Superior temporal gyrus (tissue), 1 donor: ENCODE measurements around the gene RHOA.
"Not testable (repeated sequence)": the region's sequence is repeated elsewhere in the genome, so short reads cannot be mapped to it uniquely, and the experiment has no call there.

Experiments
- DNase-seq: peaks from one replicate; pipeline ENCODE4 v3.0.0-alpha.2; 2016; ENCODE audit errors: extremely low spot score

RHOA gene

DNA sequence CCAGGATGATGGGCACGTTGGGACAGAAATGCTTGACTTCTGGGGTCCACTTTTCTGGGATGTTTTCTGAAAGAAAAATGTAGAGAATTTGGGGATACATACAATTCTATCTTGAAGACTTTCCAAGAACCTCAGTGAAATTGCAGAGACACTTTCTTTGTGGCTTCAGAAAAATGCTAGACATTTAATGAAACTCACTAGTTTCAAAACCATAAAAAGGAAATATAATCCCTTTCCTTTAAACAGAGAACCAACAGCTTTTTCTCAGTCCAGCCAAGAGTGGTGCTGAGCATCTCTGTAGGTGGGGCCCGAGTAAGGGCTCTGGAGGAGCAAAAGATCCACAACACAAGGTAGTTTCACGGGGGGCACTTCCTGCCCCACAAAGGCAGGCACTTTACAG is 49.2 kb downstream of the RHOA start:
- DNase-seq = no peak

DNA sequence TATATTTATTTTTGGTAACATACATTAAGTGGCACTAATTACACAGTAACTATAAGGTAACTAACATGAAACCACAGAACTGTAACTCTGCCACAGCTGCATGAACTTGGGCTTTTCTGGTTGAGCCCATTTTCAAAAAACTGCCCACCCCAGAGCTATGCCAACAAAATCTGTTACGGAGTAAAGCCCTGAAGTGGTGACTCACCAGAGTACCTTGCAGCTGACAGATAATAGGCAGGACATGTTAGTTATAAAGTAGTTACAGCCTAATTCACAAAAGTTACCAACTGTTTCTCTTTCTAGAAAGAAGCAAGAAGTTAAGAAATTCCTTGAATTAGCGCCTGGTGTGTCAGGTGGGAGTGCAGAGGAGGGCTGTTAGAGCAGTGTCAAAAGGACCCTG is 52.2 kb downstream of the RHOA start:
- DNase-seq = no peak

DNA sequence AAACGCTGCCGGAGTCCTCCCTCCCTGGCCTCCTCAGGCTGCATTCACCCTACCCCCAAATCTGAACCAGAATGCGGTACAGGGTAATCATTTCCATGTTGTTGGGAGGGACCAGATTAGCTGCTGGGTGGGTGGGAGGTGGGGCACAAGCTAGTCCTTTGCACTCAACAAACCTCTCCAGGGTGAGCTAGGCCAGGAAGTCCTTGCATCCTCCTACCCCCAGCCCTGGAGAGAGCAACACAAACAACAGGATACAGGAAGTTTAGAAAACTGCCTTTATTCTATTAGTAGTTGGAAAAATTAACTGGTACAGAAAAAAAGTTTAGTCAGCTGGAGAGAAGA is 52.9 kb downstream of the RHOA start:
- DNase-seq = no peak

DNA sequence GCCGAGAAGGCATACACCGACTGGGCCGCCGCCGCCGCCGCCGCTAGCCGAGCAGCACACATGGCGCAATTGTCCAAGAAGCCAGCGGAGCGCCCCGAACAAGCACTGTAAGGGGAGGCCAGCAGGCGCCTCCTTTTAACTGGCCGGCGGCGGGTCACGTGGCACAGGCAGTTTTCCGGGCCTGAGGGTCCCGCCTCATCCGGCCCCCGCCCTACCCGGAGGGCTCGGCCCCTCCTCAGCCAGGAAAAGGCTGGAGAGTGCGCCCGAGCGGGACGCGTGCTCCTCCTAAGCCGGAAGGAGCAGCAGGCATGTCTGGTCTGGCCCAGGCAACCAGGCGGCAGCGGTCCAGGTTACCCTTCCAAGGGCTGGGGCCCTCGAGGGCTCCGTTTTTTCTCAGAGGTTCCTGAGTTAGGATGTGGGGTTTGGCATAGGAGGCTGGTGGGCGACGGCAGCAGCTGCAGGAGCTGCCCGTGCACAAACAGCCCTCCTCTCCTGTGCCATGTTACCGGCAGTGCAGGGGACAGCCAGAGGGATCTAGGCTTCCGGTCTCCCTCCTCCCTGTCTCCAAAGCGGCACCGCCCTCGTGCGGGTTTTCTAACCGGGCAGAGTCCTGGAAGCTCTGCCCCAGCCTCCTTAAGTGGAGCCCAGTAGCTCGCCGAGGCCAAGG is 53.4 kb downstream of the RHOA start, which contains the start of gene GPX1:
Gene GPX1 (minus strand): TSS at position 137 of the 667 bp plus-strand sequence. CDS start 75 bp downstream, at position 62.
- DNase-seq = peak; percentile 91

DNA sequence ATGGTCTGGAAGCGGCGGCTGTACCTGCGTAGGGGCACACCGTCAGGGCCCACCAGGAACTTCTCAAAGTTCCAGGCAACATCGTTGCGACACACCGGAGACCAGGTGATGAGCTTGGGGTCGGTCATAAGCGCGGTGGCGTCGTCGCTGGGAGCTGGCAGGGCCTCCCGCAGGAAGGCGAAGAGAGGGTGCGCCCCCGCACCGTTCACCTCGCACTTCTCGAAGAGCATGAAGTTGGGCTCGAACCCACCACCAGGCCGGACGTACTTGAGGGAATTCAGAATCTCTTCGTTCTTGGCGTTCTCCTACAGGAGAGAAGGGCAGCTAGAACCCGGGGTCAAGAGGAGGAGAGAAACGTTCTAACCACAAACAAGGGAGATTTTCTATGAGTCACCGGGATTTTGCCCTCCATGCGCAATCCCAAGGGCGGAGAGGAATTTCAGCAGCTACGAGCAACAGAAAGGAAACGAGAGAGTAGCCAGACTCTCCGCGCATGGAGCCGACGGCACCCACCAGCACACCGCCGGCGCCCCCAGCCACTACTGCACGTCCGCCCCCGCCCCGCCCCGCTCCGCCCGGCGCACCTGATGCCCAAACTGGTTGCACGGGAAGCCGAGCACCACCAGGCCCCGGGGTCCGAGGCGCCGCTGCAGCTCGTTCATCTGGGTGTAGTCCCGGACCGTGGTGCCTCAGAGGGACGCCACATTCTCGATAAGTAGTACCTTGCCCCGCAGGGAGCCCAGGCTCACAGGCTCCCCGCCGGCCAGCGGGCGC is 54.1 kb downstream of the RHOA start:
- not testable (repeated sequence) for DNase-seq

DNA sequence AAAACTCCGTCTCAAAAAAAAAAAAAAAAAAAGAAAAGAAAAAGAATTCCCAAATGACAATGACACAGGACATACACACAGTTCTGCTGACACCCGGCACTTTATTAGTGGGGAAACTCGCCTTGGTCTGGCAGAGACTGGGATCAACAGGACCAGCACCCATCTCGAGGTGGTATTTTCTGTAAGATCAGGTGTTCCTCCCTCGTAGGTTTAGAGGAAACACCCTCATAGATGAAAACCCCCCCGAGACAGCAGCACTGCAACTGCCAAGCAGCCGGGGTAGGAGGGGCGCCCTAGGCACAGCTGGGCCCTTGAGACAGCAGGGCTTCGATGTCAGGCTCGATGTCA is 54.7 kb downstream of the RHOA start:
- DNase-seq = not testable (repeated sequence)

DNA sequence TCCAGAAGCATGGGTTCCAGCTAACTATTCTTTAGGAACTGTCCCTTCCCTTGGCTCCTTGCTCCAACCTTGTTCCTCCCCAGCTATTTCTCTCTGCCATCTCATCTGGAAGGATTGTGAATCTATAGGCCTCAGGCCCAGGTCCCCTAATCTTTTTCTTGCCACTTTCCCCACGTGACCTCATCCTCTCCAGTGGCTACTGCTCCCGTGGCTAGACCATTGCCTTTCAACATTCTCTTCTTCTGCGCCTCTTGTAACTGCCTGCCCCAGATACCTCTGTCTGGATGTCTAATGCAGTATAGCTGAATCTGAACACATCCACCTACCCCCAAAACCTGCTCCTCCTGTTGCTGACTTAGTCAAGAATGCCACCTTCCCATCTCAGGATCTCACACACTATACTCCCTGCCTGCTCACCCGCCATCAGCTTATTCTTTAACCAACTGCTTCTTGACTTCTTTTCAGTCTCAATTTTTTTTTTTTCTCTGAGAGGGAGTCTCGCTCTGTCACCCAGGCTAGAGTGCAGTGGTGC is 58.8 kb downstream of the RHOA start:
- DNase-seq = no peak

DNA sequence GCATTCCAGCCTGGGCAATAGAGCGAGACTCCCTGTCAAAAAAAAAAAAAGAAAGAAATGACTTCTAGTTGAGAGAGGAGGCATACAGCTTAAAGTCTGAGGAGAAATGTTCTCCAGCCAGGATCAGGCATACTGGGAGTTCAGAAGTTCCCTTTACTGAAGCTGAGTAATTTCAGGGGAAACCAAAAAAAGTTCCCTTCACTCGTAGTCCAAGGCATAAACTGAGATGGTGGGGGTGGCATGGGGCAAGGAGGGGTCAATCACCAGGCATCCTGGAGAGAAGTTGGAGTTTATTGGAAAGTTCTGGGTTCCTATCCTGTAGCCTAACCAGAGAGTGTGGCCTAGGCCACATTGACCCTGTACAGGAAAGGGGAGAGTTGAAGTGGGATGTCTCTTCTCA is 59.5 kb downstream of the RHOA start:
- no peak for DNase-seq

DNA sequence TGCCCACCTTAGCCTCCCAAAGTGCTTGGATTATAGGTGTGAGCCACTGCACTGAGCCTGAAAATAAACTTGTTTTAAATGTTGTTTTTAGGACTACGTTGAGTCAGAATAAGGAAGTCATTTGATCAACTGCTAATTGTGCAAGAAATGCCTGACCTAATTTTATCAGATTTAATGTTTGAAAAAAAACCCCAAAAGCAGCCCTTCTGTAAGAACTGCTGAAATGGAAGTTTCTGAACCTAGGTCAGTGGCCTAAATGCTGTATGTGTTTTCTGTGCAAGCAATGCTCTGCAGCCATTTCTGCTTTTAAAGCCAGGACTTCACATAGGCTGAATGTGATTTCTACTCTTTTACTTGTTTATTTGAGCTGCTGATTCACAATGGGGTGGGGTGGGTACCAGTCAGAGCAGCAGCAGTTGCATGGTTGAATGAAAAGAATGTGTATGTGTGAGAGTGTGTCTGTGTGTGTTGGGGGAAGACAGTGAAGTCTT is 60.2 kb downstream of the RHOA start:
- no peak for DNase-seq

DNA sequence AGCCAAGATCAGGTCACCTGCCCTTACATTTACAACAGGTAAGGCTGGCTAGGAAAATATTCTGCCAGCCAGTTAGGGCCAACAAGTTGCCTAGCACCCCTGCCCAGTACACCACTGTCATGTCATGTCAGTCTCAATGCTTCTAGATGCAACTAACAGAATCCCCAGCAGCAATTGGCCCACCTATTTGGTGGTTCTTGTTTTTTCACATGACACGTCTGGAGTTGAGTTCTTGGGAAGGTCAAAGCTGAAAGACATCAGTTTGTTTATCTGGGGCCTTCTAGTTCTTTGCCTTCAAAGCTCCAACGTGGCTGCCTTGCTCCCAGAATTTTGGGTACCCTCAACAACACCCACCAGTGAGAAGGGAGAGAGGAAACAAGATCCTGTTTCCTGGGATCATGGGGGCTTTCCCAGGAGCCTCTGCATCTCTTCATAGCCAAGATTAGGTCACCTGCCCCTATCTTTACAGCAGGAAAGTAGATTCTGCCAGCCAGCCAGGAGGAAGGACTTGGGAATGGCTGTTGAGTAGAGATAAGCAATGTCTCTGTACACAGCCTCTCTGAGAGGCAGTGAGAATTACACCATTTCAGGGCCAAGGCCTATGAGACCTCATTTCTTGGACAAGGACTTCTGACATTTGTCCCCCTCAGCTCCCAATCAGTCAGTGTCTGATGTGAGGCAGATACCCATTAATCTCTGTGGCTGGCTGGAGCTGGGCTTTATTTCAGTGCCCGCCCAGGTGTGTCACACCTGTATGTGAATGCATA is 62.2 kb downstream of the RHOA start:
- DNase-seq = no peak

DNA sequence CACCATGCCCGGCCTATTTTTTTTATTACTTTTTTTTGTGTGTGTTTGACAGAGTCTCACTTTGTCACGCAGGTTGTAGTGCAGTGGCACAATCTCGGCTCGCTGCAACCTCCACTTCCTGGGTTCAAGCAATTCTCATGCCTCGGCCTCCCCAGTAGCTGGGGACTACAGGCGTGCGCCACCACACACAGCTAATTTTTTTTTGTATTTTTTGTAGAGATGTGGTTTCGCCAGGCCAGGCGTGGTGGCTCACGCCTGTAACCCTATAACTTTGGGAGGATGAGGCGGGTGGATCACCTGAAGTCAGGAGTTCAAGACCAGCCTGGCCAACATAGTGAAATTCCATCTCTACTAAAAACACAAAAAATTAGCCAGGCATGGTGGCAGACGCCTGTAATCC is 63.4 kb downstream of the RHOA start:
- DNase-seq = not testable (repeated sequence)

DNA sequence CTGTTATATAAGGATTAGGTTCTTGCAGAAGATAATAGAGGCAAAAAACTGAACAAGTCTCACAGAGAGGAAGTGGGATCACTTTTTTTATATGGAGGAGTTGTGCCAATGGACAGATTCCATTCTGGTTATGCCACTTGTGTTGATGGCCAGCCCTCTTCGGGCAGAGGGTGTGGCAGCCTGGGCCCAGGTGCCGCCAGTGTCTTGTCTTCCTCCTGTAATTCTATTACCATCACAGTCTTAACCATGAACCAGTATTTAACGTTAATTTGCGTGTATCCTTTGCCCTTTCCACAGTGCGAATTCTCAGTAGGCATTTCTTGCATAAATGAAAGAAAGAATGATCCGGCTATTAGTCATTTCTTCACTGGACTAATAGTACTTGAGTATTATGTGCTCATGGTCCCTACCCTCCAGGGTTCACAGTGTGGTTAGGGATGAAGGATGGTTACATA is 65.0 kb downstream of the RHOA start:
- DNase-seq = no peak

DNA sequence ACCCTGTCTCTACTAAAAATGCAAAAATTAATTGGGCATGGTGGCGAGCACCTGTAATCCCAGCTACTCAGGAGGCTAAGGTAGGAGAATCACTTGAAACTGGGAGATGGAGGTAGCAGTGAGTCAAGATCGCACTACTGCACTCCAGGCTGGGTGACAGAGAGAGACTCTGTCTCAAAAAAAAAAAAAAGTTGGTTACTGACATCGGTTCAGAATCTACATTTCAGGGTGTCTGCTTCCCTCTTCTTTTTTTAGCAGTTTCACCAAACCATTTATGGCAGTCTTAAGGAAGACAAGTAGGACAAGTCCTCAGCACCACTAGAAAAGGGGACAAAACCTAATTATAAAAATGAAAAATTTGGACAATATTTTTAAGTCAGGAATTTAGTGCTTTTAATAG is 68.6 kb downstream of the RHOA start:
- DNase-seq = no peak

DNA sequence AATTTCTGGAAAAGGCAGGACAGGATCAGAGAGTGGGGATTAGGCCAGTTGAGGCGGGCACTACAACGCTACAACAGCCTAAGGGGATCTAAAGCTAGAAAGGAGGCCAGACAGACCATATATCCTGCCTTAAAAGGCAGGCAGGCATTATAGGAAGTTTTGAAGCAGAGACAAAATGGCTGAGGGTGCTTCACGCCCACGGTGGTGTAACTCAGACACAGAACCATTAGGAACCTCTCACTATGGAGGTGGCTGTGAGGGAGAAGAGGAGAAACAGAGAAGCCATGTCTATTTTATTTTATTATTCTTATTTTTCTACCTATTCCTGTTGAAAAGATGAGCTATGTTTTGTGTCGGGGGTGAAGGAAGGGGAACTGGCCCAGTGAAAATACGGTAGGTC is 69.8 kb downstream of the RHOA start:
- no peak for DNase-seq

DNA sequence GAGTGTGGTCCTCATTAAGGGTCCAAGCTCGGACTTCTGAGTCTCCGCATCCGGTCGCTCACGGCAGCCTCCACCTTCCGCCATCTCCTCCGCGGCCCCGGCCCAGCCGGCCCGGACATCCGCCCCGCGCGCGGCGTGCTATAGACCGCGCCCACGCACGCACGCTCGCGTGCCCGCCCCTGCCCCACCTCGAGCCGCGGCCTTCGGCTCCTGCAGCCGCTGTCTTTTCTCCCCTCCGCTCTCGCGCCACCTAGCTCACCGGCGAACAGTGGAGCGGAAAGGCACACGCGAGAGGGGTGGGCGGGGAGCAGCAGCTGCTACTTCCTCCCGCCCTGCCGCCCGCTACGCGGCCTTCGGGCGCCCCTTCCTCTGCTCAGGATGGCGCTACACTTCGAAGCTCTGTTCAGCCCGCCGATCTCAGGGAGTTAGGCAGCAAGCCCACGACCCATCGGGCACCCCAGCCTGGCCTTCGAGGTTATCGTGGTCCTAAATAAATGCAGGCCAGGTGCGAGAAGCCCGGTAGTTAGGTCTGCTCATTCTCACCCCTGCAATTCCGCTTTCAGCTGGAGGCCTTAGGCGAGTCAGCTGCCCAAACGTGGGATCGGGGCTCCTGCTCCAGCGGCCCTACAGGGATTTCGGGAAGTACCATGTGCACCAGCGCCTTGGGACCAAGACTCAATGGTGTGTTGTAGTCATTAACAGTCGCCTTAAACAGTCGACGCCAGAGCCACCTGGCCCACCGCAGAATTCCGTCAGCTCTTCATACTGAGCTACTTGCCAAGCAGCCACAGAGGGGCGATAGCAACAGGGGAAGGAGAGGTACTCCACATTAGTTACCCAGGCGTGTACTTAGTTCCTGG is 71.6 kb downstream of the RHOA start, which contains the start of gene USP4:
Gene USP4 (minus strand): TSS at position 113 of the 860 bp plus-strand sequence. CDS start 29 bp downstream, at position 84.
- peak; percentile 75 for DNase-seq

DNA sequence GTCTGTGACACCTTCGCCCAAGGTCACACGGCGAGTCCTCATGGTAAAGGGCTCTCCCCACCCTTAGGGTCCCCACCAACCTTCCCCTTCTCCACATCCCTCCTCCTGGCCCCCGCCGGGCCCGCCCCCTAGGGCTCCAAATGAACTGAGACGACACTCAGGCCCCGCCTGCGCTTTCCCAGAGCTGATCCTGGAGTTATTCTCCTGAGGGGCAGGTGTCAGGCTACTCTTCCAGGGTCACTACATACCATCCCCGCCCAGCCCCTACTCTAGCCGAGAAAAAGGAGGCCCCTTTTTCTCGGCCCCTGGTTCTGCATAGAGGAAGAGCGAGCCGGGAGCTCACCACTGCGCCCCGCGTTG is 72.2 kb downstream of the RHOA start:
- DNase-seq = no peak

DNA sequence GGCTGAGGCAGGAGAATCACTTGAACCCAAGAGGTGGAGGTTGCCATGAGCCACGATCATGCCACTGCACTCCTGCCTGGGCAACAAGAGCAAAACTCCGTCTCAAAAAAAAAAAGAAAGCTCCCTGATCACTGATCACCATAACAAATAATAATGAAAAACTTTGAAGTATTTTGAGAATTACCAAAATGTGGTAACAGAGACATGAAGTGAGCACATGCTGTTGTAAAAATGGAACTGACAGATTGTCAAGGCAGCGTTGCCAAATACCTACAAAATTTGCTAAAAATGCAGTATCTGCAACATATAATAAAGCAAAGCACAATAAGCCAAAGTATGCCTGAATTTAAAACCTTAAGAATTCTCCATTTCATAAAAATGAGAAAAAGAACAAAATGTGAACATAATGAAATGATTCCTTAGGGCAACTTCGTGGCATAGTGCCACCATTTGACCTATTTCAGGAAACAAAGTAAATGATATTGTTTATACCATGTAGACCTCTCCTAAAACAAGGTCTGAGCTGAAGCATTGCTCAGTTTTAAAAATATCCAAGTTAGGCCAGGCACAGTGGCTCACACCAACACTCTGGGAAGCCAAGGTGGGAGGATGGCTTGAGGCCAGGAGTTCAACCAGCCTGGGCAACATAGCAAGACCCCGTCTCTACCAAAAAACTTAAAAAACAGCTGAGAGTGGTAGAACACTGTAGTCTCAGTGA is 77.7 kb downstream of the RHOA start:
- no peak for DNase-seq

DNA sequence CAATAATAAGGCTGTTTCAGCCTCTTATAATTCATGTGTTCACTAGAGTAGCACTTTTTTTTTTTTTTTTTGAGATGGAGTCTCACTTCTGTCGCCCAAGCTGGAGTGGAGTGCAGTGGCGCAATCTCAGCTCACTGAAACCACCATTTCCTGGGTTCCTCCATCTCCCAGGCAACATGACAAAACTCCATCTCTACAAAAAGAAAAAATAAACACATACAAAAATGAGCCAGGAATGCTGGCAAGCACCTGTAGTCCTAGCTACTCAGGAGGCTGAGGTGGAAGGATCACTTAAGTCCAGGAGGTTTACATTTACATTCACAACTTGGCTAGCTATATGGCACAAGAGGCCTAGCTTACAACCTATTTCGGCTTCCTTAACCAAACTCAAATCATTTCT is 78.7 kb downstream of the RHOA start:
- DNase-seq = no peak

DNA sequence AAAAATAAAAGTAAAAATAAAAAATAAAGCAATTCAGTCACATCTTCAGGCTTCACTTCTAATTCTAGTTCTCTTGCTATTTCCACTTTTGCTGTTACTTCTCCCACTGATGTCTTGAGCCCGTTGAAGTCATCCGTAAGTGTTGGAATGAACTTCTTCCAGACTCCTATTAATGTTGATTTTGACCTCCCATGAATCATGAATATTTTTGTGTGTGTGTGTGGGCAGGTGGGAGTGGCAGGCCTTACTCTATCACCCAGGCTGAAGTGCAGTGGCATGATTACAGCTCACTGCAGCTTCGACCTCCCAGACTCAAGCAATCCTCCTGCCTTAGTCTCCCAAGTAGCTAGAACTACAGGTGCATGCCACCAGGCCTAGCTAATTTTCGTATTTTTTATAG is 82.6 kb downstream of the RHOA start:
- no peak for DNase-seq

DNA sequence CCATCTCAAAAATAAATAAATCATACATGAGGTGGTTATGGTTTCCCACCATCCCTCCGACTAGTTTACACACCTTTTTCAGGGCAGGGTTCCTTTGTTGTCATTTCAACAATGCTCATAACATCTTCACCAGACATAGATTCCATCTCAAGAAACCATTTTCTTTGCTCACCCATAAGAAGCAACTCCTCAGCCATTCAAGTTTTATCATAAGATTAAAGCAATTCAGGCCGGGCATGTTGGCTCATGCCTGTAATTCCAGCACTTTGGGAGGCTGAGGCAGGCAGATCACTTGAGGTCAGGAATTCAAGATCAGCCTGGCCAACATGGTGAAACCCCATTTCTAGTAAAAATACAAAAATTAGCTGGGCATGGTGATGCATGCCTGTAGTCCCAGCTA is 83.4 kb downstream of the RHOA start:
- not testable (repeated sequence) for DNase-seq

DNA sequence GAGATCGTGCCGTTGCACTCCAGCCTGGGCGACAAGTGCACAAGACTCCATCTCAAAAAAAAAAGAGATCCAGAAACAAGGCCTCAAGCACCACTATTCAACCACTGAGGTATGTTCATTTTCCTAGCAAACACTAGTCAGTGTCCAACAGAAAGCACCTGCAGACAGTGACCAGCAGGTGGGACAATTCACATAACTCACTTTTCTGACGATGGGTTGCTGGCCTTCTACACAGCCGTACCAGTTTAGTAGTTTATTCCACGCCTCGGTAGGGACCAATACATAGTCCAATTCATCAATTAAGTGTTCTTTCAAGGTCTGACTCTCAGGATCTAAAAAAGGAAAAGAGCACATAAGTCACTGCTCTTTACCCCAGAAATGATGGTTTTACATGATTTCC is 84.3 kb downstream of the RHOA start:
- DNase-seq = no peak
